K562 (cell line): Measurements from ENCODE around the gene PAPOLB. TPM values are rescaled to one million over a fixed set of nuclear protein-coding genes. Genes with fewer than 3 reads are reported as not detected.
A peak's percentile ranks its signal among the peaks of the same experiment; 100 is the strongest.

ENCODE experiments used
- CHCHD3 ChIP-seq: fragments of 250-450 bp; sonication (Bioruptor Pico); IDR thresholded peaks from 2 replicates; pipeline ENCODE4 v2.1.2; 2022; ENCODE audit warnings: mild to moderate bottlenecking
- CXXC5 ChIP-seq: fragments of 250-450 bp; sonication (Bioruptor Pico); IDR thresholded peaks from 2 replicates; pipeline ENCODE4 v1.8.0; 2022; ENCODE audit warnings: inconsistent platforms, mild to moderate bottlenecking, moderate library complexity
- HNRNPLL ChIP-seq: fragments of 200-400 bp; formaldehyde crosslinking; IDR thresholded peaks from 2 replicates; pipeline ENCODE4 v1.6.1; 2017; ENCODE audit warnings: low read length, low read depth, mild to moderate bottlenecking; ENCODE audit not compliant: poor library complexity, severe bottlenecking
- KDM4B ChIP-seq, 2 experiments: fragments of 450-650 bp in 1 of 2; sonication (generic) in 1 of 2; IDR thresholded peaks; 2 replicates each; pipeline ENCODE4 v1.6.1; 2016 to 2017; ENCODE audit warnings: borderline replicate concordance in 2 of 2, antibody characterized with exemption in 1 of 2, low read depth in 1 of 2, mild to moderate bottlenecking in 1 of 2
- NCOA1 ChIP-seq: fragments of 450-650 bp; IDR thresholded peaks from 2 replicates; pipeline ENCODE4 v1.6.1; 2016; ENCODE audit warnings: low read depth
- NR2C1 ChIP-seq, 2 experiments: fragments of 450-650 bp; IDR thresholded peaks; 2 replicates each; pipeline ENCODE4 v1.6.1; 2017; ENCODE audit warnings: mild to moderate bottlenecking in 2 of 2, antibody characterized with exemption in 1 of 2, inconsistent platforms in 1 of 2, missing compliant biosample characterization in 1 of 2, missing genetic modification characterization in 1 of 2
- POLR2B ChIP-seq: fragments of 450-650 bp; IDR thresholded peaks from 2 replicates; pipeline ENCODE4 v1.6.1; 2018; ENCODE audit warnings: low read depth; ENCODE audit not compliant: partially characterized antibody
- TAF15 ChIP-seq: fragments of 200-400 bp; formaldehyde crosslinking; IDR thresholded peaks from 2 replicates; pipeline ENCODE4 v1.6.1; 2017; ENCODE audit warnings: mild to moderate bottlenecking, low read depth, low read length, moderate library complexity
- YBX1 ChIP-seq: fragments of 450-650 bp; IDR thresholded peaks from 2 replicates; pipeline ENCODE4 v1.7.1; 2016; ENCODE audit warnings: mild to moderate bottlenecking
- ZFPM2 ChIP-seq: fragments of 250-450 bp; sonication (Bioruptor Pico); IDR thresholded peaks from 2 replicates; pipeline ENCODE4 v1.5.1; 2022; ENCODE audit warnings: mild to moderate bottlenecking
- ZNF445 ChIP-seq: fragments of 250-450 bp; sonication (Bioruptor Pico); IDR thresholded peaks from 2 replicates; pipeline ENCODE4 v1.4.0; 2020; ENCODE audit warnings: low read depth, mild to moderate bottlenecking, moderate library complexity
- ZSCAN32 ChIP-seq: fragments of 450-650 bp; formaldehyde crosslinking; IDR thresholded peaks from 2 replicates; pipeline ENCODE4 v1.4.0; 2020; ENCODE audit warnings: mild to moderate bottlenecking, moderate library complexity
- polyA plus RNA-seq, 8 experiments: library from polyadenylated mRNA; depleted of rRNA in 4 of 8; stranded (reverse) in 5 of 8; unstranded in 3 of 8; fragments of >200 nt; fragmentation: Nextera tagmentation in 2 of 8; fragmentation: Illumina TruSeq in 1 of 8; extraction: Ambion mirVana in 2 of 8; extraction: Trizol in 1 of 8; gene quantifications; 2 replicates each; pipeline versions ENCODE4 v1.2.1 to v1.2.3, GENCODE V29; 2011 to 2014; ENCODE audit warnings: inconsistent platforms in 1 of 8, missing spikeins in 1 of 8
- total RNA-seq, 7 experiments: library from RNA; depleted of rRNA in 6 of 7; stranded (reverse); fragments of >200 nt in 6 of 7; fragmentation: Illumina TruSeq in 2 of 7; extraction: Trizol in 2 of 7; gene quantifications; 2 replicates each; pipeline versions ENCODE4 v1.2.1 to v1.2.3, GENCODE V29; 2011 to 2021; ENCODE audit warnings: low replicate concordance in 1 of 7
- TF ChIP-seq, protein P1 (sequence below): fragments of 450-650 bp; IDR thresholded peaks from 2 replicates; pipeline ENCODE4 v1.6.1; 2016; ENCODE audit warnings: missing biosample characterization, missing genetic modification characterization
- TF ChIP-seq, protein P2 (sequence below): fragments of 250-450 bp; sonication (Bioruptor Pico); IDR thresholded peaks from 2 replicates; pipeline ENCODE4 v1.8.0; 2021; ENCODE audit warnings: mild to moderate bottlenecking, moderate library complexity
- TF ChIP-seq, protein P3 (sequence below), 2 experiments: fragments of 450-650 bp; IDR thresholded peaks; 2 replicates each; pipeline ENCODE4 v1.6.1; 2018; ENCODE audit warnings: mild to moderate bottlenecking in 2 of 2, low read depth in 1 of 2; ENCODE audit not compliant: partially characterized antibody in 2 of 2
- TF ChIP-seq, protein P4 (sequence below): fragments of 450-650 bp; formaldehyde crosslinking; IDR thresholded peaks from 2 replicates; pipeline ENCODE4 v1.4.0; 2020; ENCODE audit warnings: mild to moderate bottlenecking, moderate library complexity

The PAPOLB gene
- total and polyA plus RNA-seq, 9 of the 15 experiments (the other 6 are each of a cell fraction or from before 2014, with no cell fraction given): 0.04 to 0.33 (median 0.16) TPM; not detected in 4

DNA sequence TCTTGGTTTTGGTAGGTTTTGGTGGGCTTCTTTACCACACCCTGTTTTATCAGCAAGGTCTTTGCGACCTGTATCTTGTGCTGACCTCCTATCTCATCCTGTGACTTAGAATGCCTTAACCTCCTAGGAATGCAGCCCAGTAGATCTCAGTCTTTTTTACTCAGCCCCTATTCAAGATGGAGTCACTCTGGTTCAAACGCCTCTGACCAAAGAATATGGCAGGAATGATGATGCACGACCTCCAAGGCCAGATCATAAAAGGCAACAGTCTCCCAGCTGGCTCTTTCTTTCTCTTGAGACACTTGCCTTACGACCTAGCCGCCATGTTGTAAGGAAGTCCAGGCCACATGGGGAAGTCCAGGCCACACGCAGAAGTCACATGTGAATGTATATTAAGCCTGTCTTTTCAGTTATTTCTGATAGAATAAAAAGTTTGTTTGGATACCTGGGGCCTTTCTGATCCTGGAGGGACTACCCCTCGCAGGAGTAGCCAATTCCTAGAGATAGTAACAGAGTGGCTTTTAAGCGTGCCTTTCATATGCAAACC lies 32.2 kb upstream of the PAPOLB start (continued):
- TF ChIP-seq YBX1 (no peak), ZSCAN32 (CRISPR knock-in tag) (no peak), NCOA1 (no peak), TAF15 (no peak), NR2C1 (IDR thresholded peaks at IDR 0.05) (no peak), NR2C1 (tag; IDR thresholded peaks at IDR 0.05) (peak; percentile 31; the same call in 1 of the 2 replicates), ZFPM2 (CRISPR knock-in tag) (no peak), ZNF445 (CRISPR knock-in tag) (no peak), POLR2B (no peak), CHCHD3 (no peak), CXXC5 (CRISPR knock-in tag) (0 out of 2 replicates have a peak, but pooled peaks have one; percentile 30), KDM4B (IDR thresholded peaks at IDR 0.05; ENCODE audit: borderline replicate concordance in 2 of 2, low read depth in 1 of 2) (no peak), HNRNPLL (no peak)
- TF ChIP-seq, protein P1, sequence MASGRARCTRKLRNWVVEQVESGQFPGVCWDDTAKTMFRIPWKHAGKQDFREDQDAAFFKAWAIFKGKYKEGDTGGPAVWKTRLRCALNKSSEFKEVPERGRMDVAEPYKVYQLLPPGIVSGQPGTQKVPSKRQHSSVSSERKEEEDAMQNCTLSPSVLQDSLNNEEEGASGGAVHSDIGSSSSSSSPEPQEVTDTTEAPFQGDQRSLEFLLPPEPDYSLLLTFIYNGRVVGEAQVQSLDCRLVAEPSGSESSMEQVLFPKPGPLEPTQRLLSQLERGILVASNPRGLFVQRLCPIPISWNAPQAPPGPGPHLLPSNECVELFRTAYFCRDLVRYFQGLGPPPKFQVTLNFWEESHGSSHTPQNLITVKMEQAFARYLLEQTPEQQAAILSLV (tag): 0 out of 2 replicates have a peak, but pooled peaks have one; percentile 43
- TF ChIP-seq, protein P2, sequence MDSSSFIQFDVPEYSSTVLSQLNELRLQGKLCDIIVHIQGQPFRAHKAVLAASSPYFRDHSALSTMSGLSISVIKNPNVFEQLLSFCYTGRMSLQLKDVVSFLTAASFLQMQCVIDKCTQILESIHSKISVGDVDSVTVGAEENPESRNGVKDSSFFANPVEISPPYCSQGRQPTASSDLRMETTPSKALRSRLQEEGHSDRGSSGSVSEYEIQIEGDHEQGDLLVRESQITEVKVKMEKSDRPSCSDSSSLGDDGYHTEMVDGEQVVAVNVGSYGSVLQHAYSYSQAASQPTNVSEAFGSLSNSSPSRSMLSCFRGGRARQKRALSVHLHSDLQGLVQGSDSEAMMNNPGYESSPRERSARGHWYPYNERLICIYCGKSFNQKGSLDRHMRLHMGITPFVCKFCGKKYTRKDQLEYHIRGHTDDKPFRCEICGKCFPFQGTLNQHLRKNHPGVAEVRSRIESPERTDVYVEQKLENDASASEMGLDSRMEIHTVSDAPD: no peak
- TF ChIP-seq, protein P3, sequence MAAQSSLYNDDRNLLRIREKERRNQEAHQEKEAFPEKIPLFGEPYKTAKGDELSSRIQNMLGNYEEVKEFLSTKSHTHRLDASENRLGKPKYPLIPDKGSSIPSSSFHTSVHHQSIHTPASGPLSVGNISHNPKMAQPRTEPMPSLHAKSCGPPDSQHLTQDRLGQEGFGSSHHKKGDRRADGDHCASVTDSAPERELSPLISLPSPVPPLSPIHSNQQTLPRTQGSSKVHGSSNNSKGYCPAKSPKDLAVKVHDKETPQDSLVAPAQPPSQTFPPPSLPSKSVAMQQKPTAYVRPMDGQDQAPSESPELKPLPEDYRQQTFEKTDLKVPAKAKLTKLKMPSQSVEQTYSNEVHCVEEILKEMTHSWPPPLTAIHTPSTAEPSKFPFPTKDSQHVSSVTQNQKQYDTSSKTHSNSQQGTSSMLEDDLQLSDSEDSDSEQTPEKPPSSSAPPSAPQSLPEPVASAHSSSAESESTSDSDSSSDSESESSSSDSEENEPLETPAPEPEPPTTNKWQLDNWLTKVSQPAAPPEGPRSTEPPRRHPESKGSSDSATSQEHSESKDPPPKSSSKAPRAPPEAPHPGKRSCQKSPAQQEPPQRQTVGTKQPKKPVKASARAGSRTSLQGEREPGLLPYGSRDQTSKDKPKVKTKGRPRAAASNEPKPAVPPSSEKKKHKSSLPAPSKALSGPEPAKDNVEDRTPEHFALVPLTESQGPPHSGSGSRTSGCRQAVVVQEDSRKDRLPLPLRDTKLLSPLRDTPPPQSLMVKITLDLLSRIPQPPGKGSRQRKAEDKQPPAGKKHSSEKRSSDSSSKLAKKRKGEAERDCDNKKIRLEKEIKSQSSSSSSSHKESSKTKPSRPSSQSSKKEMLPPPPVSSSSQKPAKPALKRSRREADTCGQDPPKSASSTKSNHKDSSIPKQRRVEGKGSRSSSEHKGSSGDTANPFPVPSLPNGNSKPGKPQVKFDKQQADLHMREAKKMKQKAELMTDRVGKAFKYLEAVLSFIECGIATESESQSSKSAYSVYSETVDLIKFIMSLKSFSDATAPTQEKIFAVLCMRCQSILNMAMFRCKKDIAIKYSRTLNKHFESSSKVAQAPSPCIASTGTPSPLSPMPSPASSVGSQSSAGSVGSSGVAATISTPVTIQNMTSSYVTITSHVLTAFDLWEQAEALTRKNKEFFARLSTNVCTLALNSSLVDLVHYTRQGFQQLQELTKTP (IDR thresholded peaks at IDR 0.05; ENCODE audit: low read depth in 1 of 2, partially characterized antibody in 2 of 2): no peak
- TF ChIP-seq, protein P4, sequence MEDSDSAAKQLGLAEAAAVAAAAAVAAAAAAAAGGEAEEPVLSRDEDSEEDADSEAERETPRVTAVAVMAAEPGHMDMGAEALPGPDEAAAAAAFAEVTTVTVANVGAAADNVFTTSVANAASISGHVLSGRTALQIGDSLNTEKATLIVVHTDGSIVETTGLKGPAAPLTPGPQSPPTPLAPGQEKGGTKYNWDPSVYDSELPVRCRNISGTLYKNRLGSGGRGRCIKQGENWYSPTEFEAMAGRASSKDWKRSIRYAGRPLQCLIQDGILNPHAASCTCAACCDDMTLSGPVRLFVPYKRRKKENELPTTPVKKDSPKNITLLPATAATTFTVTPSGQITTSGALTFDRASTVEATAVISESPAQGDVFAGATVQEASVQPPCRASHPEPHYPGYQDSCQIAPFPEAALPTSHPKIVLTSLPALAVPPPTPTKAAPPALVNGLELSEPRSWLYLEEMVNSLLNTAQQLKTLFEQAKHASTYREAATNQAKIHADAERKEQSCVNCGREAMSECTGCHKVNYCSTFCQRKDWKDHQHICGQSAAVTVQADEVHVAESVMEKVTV (CRISPR knock-in tag): no peak
